KMS-11 (cell line): ENCODE measurements around the gene DYNLT3.
A peak's percentile ranks its signal among the peaks of the same experiment; 100 is the strongest.

ENCODE experiments used
- H2AFZ ChIP-seq: fragments of 200-600 bp; sonication (generic); 2 replicates; pipeline ENCODE4 v1.6.1; 2016; ENCODE audit warnings: antibody characterized with exemption, mixed run types, low read depth
- H3K27ac ChIP-seq: fragments of 200-600 bp; sonication (generic); 2 replicates; pipeline ENCODE4 v1.6.1; 2016; ENCODE audit warnings: mild to moderate bottlenecking, mixed run types
- H3K27me3 ChIP-seq: fragments of 200-600 bp; sonication (generic); 2 replicates; pipeline ENCODE4 v1.6.1; 2017; ENCODE audit warnings: mild to moderate bottlenecking, low read depth, mixed run types, moderate library complexity; ENCODE audit not compliant: insufficient read depth
- H3K36me3 ChIP-seq: fragments of 200-600 bp; sonication (generic); 2 replicates; pipeline ENCODE4 v1.6.1; 2017; ENCODE audit warnings: mild to moderate bottlenecking, mixed run types; ENCODE audit not compliant: insufficient read depth
- H3K4me1 ChIP-seq: fragments of 200-600 bp; sonication (generic); 2 replicates; pipeline ENCODE4 v1.6.1; 2016; ENCODE audit warnings: mild to moderate bottlenecking, low read depth, mixed run types; ENCODE audit not compliant: poor library complexity, severe bottlenecking
- H3K4me2 ChIP-seq: fragments of 200-600 bp; sonication (generic); 2 replicates; pipeline ENCODE4 v1.7.0; 2016; ENCODE audit warnings: mild to moderate bottlenecking, mixed run types
- H3K4me3 ChIP-seq: fragments of 200-600 bp; sonication (generic); IDR thresholded peaks from 2 replicates; pipeline ENCODE4 v1.6.1; 2017; ENCODE audit warnings: low read depth, low read length, mixed read lengths; ENCODE audit not compliant: insufficient read depth
- H3K79me2 ChIP-seq: fragments of 200-600 bp; sonication (generic); 2 replicates; pipeline ENCODE4 v1.6.1; 2016; ENCODE audit warnings: low read depth, mixed run types; ENCODE audit not compliant: insufficient read depth
- H3K9ac ChIP-seq: fragments of 200-600 bp; sonication (generic); 2 replicates; pipeline ENCODE4 v1.6.1; 2016; ENCODE audit warnings: mild to moderate bottlenecking, mixed run types
- H4K20me1 ChIP-seq: fragments of 200-600 bp; sonication (generic); 2 replicates; pipeline ENCODE4 v1.6.1; 2016; ENCODE audit warnings: mild to moderate bottlenecking, mixed run types; ENCODE audit not compliant: insufficient read depth
- TF ChIP-seq, protein P1 (sequence below): fragments of 200-600 bp; sonication (generic); conservative IDR thresholded peaks from 2 replicates; pipeline ENCODE4 v1.6.1; 2017; ENCODE audit warnings: low read depth, mild to moderate bottlenecking, antibody characterized with exemption, low read length, moderate library complexity, mixed read lengths

DYNLT3 gene

DNA sequence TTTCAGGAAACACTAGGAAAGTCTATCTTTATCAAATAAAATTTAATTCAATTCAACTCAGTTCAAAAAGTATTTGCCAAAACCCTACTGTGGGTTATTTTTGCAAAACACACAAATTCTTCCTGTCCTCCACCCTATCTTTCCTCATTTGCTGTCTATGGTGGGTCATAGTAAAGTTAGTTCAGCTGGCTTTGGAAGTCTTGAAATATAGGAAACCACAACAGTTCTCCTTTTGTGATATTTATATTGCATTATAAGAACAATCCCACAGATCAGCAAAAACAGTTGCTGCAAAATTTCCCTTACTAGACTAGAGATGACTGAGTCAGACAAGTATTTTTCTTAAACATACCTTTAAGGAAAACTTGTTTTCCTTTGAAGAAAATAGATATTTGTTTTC, 45.3 kb downstream of the DYNLT3 start:
- no peak overlapping the region for H3K4me2 ChIP-seq
- peaks cover 9% of the 10 kb centered on the region for H3K4me1 ChIP-seq
- no peaks in the 10 kb centered on the region for H3K79me2 ChIP-seq
- H4K20me1 ChIP-seq = no peaks in the 10 kb centered on the region
- H3K27ac ChIP-seq = no peak overlapping the region
- no peak overlapping the region for H3K9ac ChIP-seq
- TF ChIP-seq, protein P1, sequence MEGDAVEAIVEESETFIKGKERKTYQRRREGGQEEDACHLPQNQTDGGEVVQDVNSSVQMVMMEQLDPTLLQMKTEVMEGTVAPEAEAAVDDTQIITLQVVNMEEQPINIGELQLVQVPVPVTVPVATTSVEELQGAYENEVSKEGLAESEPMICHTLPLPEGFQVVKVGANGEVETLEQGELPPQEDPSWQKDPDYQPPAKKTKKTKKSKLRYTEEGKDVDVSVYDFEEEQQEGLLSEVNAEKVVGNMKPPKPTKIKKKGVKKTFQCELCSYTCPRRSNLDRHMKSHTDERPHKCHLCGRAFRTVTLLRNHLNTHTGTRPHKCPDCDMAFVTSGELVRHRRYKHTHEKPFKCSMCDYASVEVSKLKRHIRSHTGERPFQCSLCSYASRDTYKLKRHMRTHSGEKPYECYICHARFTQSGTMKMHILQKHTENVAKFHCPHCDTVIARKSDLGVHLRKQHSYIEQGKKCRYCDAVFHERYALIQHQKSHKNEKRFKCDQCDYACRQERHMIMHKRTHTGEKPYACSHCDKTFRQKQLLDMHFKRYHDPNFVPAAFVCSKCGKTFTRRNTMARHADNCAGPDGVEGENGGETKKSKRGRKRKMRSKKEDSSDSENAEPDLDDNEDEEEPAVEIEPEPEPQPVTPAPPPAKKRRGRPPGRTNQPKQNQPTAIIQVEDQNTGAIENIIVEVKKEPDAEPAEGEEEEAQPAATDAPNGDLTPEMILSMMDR = no peak
- no peaks in the 10 kb centered on the region for H3K36me3 ChIP-seq
- H3K27me3 ChIP-seq = no peaks in the 10 kb centered on the region
- H3K4me3 ChIP-seq = no peak overlapping the region
- H2AFZ ChIP-seq = no peak overlapping the region

DNA sequence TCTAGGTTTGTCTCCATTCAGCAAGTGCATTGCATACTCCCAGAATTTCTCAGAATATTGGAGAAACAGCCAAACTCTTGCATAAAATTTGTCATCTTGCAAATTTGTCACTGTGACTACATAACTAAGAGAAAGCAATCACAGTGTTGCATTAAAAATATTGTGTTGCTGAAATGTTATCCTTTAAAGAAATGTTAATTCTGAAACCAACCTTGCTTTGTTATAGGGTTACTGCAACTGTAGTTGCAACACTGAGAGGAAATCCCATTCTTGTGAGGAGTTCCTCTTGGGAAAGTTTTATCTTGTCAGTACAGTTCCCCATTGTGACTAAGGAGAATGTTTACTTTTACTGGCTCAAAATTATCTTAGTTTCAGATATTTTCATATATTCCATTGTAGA, 46.7 kb downstream of the DYNLT3 start:
- H3K9ac ChIP-seq = no peak overlapping the region
- H3K4me1 ChIP-seq = peaks cover 22% of the 10 kb centered on the region
- H3K27me3 ChIP-seq = no peaks in the 10 kb centered on the region
- no peak overlapping the region for H3K4me2 ChIP-seq
- H3K36me3 ChIP-seq = no peaks in the 10 kb centered on the region
- no peak overlapping the region for H3K4me3 ChIP-seq
- TF ChIP-seq, protein P1 = no peak
- no peaks in the 10 kb centered on the region for H4K20me1 ChIP-seq
- H3K79me2 ChIP-seq = no peaks in the 10 kb centered on the region
- H2AFZ ChIP-seq = no peak overlapping the region
- no peak overlapping the region for H3K27ac ChIP-seq

DNA sequence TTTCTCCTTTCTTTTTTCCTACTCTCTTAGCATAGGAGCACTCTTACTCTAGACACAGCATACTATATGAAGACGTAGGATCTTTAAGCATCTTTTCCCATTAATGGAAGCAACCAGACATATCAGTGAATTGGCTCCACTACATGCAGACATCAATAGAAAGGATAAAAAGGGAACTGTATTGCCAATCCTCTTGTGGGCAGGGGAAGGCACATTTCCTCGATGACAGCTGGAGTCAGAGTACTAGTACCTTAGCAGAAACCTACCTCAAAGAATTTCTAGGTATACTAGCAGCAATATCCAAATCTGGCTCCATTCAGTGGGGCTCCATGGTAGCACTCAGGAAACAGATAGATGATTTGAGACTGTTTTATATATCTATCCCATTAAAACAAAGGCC, 47.4 kb downstream of the DYNLT3 start:
- peaks cover 28% of the 10 kb centered on the region for H3K4me1 ChIP-seq
- H3K27ac ChIP-seq = no peak overlapping the region
- no peak overlapping the region for H2AFZ ChIP-seq
- H3K9ac ChIP-seq = no peak overlapping the region
- no peaks in the 10 kb centered on the region for H3K27me3 ChIP-seq
- H4K20me1 ChIP-seq = no peaks in the 10 kb centered on the region
- H3K79me2 ChIP-seq = no peaks in the 10 kb centered on the region
- TF ChIP-seq, protein P1 = no peak
- H3K4me3 ChIP-seq = no peak overlapping the region
- no peaks in the 10 kb centered on the region for H3K36me3 ChIP-seq
- H3K4me2 ChIP-seq = no peak overlapping the region

DNA sequence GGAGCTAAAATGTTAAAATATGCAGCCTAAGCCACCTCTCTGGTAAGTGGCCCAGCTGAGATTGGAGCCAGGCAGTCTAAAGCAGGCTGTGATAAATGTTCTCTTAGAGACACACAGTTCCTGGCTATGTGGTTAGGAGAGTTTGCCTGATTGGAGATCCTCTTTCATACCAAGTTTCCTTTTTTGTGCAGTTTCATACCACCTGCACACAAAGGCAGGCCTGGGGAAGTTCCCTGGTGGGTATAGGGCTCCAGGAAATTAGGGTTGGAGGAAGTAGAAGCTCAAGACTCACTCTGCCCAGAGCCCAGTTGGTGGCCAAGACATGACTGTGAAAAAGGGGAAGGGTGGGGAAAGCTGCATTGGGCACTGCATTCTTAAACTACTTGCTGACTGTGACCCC, 50.6 kb downstream of the DYNLT3 start:
- no peaks in the 10 kb centered on the region for H3K36me3 ChIP-seq
- TF ChIP-seq, protein P1 = no peak
- H3K27ac ChIP-seq = peak overlapping the region; percentile 23; the same call in 1 of the 2 replicates
- H3K9ac ChIP-seq = no peak overlapping the region
- H3K4me3 ChIP-seq = no peak overlapping the region
- H4K20me1 ChIP-seq = no peaks in the 10 kb centered on the region
- no peaks in the 10 kb centered on the region for H3K27me3 ChIP-seq
- H2AFZ ChIP-seq = no peak overlapping the region
- no peaks in the 10 kb centered on the region for H3K79me2 ChIP-seq
- peak overlapping the region; percentile 23; the same call in 1 of the 2 replicates for H3K4me2 ChIP-seq
- peaks cover 24% of the 10 kb centered on the region for H3K4me1 ChIP-seq
